ENCODE results near the gene SNX32. TPM values are rescaled to one million over a fixed set of nuclear protein-coding genes. Genes with fewer than 3 reads are reported as not detected.

SNX32 gene
- polyA plus RNA-seq, 10 donors, result 0.64 to 2.3 (median 1.6) TPM

DNA sequence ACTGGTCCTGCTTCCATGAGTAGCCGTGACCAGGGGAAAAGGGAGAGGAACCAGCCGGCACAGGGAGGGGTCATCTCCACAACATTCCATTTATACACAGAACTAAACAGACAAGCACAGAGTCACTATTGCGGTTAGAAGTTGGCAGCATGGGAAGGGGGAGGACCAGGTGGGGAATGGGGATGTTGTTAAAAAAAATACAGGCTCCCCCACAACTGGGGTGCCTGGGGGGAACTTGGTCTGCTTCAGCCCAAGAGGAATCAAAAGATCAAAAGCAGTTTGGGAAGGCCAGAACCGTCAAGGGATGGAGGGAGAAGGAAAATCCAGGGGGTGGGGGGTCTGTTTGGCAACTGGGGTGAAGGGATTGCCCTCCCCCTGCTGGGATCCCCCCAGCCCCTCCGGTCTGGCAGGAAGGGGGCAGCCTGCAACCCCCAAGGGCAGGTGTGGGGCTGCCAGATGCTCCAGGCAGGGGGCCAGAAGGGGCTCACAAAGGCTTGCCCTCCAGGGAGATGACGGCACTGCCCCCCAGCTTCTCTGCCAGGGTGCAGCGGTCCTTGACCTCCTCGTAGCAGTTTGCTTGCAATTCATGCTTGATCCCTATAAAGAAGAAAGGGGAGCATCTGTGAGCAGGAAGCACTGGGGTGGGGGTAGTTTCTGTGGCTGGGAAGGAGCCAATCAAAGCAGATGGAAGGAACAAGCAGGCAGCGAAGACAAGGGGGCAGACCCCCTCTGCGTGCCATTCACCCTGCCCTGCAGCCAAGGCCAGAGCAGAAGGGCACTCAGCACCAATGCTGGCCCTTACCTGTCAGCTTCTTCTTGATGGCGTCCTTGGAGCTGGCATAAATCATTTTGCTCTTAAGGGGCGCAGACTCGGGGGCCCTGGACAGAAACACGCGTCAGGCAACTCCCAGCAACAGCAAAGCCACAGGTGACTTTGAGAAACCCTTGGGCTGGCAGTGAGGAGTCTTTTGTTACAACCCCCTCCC lies 21.4 kb downstream of the SNX32 start:
- DNase-seq, result peak in 1 of 3 donors; percentile 2

DNA sequence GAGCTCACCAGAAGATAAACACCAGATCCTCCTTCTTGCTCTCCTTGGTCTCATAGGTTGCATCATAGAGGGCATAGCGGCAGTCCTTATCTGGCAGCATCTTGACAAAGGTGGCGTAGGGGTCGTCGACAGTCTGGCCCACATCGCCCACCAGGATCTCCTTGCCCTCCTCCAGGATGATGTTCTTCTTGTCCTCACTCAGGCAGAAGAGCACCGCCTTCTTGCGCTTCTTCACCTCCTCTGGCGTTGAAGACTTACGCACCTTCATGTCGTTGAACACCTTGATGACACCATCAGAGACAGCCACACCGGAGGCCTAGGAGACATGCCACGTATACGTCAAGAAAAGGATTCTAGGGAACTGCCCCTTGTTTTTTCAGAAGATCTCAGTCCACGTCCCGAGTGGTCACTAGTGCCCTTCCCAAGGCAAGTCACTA lies 22.2 kb downstream of the SNX32 start:
- DNase-seq, result no peak

DNA sequence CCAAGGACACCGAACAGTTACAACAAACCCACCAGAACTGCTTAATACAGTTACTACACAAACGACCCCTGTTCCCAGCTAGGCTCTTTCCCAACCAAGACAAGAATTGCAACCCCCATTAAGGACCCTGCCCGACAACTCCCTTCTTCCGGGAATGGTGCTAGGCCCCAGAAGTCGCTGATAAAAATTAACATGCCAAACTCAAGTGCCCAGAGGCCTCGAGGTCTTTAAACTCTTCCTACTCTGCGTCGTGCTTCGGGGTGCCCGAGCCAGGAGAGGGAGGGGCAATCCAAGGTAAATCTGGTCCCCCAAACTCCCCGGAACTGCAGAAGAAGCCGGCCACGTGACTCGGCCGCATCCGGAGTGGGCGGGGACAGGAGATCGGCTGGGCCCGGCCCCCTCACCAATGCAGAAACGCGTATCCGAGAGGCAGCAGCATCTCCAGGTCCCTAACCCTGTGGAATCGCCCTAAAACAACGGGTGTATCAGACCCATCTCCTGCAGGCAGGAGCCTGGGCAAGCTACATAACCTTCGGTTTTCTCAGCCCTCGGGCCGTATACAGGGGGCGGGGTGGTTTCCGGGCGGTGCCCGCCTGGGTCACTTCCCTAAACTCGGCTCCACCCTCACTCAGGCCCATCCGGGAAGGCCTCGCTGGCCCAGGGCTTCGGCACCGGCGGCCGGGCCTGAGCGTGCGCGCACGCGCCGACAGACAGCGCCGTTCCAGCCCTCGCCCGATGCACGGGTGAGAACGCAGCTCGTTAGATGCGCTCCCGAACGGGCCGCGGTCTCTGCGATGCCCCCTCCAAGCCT lies 23.1 kb downstream of the SNX32 start:
- peak in 2 of 3 donors; percentile 84 to 95 for DNase-seq

DNA sequence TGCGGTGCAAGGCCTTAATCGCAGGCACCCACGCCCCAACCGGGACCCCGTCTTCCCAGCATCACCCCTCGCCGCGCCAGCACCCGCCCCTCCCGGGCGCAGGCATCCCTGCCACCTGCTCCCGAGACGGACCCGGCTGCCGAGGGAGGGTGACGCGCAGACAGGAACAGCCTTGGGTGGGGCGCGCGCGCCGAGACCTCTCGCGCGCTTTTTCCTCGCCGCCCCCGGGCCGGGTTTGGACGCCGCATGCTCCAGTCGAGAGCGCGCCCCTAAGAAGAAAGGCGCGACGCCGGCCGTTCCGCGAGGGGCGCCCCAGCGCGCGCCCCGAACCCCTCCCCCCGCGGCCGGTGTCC lies 23.7 kb downstream of the SNX32 start:
- peak in 1 of 3 donors; percentile 56 for DNase-seq

DNA sequence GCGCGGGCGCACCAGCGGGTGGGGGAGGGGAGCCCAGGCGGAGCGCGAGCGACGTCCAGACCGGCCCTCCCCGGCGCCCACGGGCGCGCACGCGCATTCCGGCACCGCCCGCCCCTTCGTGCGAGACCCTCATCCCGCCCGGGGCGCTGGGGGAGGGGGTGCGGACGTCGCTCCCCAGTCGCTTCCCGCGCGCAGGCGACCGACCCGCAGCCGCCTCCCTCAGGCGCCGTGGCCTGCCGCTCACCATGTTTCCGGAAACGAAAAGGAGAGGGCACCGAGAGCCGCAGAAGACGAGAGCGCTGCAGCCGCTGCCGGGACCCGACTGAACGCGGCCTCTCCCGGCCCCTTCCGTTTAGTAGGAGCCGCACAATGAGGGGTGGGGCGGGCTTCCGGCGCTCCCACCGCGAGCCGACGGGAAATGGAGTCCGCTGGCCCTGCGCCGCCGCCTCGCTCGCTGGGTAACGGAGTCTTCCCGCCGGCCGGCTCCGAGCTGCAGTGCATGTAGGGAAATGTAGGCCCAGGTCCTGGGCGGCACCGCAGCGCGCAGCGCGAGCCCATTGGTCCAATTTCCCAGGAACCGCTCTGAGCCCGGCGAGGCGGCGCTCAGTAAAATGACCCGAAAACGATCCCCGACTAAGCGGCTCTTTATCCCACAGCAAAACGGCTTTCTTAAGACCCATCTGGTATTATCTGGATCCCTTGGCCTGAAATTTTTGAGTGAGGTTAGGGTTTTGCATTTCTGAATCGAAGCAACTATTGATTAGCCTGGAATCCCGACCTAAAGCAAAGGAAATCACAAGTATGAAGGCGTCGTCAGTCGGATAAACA lies 24.3 kb downstream of the SNX32 start, which contains the start of gene CFL1:
CFL1 (minus strand) TSS at position 328 of the 828 bp plus-strand sequence; CDS start at position 247, 81 bp downstream.
- peak; percentile 99 for DNase-seq

DNA sequence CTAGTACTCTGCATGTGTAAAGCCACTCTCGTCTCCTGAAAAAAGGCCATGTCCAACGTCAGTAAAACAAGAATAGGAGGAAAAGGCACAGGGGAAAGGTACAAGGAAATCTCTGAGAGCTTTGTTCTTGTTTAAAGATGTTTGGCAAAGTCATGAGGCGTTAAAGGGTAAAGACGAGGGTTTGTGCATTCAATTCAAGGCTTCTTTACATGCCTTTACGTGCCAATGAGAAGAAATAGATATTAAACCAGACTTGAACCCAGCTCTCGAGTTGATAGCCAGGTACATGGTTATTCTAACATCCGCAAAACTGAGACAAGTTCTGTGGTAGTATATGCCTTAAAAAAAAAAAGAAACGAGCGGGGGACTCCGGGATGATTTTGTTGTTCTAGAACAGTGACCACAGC lies 24.9 kb downstream of the SNX32 start:
- no peak for DNase-seq

DNA sequence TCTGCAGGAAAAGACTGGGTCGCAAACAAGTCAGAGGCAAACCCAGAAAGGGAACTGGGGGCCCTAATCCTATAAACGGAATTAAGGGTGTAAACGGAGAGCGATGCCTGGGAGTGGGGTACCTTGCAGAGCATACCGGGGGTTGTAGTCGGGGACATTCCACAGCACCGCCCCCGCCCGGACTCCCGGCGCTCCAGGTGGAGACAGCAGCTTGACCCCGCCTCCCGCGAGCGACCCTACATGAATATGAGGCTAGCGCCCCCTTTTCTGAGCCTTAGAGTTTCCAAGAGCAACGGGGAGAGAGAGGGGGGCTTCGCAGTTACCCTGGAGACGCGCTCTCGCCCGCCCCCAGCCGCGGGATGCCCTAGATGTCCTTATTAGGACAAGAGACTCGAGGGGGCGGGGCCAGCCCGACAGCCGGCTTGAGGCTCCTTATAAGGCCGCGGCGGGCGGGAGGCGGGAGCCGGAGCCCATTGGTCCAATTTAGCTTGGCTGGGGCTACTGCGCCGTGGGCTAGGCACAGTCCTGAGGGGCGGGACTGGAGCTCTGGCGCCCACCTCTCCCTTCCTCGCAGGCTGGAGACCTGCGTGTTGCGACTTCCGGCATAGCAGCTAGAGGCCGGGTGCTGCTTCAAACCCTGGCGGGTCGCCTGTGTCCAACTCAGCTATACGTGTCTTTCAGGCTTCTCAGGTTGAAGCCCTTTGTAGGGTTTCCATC lies 25.5 kb downstream of the SNX32 start:
- DNase-seq, result peak; percentile 96 to 99 (median 99)

DNA sequence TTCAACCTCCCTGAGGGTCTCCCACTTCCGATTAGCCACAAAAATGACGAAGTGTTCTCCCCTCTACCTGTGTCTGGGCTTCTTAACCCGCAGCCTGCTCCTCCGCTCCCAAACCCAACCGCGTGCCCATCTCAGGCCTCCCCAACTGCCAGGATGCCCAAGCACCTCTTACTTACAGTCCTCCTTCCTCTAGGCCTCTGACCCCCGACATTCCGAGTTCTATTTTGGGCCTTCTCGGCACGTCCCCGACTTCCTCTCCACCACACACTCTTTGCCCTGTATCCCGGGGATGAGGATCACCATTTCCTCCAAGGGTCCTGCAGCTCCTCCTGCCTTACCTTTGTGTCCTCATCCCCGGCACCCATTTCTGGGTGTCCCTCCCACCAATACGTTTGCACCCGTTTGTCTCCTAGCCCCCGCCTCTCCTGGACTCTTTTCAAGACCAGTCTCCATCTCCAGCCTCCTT lies 26.1 kb downstream of the SNX32 start:
- DNase-seq, result no peak

DNA sequence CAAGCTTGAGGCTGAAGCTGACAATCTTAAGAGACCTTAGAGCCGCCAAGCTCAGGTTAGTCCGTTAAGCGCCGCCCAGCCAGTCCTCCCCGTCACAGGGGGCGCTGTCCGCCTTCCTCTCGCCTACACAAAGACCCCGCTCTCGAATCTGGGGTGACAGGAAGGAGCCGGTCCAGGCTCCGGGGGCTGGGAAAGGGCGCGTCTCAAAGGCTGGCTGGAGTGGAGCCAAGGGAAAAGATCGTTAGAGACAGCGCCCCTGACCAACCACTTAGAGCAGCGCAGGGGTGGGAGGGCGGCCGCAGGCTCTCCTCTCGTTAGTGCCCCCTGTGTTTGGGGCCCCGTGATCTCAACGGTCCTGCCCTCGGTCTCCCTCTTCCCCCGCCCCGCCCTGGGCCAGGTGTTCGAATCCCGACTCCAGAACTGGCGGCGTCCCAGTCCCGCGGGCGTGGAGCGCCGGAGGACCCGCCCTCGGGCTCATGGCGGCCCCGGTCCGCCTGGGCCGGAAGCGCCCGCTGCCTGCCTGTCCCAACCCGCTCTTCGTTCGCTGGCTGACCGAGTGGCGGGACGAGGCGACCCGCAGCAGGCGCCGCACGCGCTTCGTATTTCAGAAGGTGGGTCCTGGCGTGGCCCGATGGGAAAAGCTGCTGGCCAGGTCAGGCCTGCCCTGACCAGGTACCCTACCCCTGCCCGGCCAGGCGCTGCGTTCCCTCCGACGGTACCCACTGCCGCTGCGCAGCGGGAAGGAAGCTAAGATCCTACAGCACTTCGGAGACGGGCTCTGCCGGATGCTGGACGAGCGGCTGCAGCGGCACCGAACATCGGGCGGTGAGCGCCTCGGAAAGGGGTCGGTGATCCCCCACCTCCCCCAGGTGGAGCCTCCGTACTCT lies 26.8 kb downstream of the SNX32 start, which contains the start of gene MUS81:
MUS81 (plus strand) TSS at position 156 of the 887 bp plus-strand sequence; CDS start at position 477, 321 bp downstream.
- DNase-seq, result peak; percentile 95 to 99 (median 98)

DNA sequence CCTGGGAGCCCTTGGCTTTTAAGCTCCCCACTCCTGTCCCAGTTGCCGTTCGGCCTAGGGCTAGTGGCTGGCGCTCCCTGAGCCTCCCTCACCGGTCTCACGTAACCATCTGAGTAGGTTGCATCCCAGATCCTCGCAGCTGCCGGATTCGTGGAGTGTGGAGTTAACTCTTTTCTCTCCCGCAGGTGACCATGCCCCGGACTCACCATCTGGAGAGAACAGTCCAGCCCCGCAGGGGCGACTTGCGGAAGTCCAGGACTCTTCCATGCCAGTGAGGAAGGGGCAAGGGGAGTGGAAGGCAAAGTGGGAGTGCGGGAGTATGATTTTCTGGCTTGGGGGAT lies 27.4 kb downstream of the SNX32 start:
- no peak for DNase-seq

DNA sequence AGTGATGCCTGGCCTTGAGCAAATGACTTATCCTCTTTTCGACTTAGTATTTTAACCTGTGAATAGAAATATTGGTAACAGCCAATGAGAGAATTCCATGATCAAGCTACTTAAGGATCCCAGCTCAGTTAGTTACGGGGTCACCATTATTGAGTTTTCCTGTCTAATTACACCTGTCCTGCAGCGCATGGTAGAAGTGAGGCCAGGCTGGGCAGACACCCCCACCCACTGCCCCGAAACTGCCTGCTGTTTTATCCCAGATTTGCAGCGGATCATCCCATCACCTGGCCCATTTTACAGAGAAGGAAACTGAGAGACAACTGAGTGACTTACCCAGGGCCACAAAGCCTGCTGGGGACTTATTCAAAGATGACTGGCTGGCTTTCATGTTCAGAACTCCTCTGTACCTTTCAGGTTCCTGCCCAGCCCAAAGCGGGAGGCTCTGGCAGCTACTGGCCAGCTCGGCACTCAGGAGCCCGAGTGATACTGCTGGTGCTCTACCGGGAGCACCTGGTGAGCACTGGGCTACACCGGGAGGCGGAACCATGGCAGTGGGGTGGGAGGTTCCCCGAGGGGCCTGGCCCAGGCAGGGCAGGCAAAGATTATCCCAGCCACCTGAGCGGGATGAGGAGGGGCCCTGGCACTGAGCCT lies 27.9 kb downstream of the SNX32 start:
- DNase-seq, result peak in 1 of 3 donors; percentile 16

DNA sequence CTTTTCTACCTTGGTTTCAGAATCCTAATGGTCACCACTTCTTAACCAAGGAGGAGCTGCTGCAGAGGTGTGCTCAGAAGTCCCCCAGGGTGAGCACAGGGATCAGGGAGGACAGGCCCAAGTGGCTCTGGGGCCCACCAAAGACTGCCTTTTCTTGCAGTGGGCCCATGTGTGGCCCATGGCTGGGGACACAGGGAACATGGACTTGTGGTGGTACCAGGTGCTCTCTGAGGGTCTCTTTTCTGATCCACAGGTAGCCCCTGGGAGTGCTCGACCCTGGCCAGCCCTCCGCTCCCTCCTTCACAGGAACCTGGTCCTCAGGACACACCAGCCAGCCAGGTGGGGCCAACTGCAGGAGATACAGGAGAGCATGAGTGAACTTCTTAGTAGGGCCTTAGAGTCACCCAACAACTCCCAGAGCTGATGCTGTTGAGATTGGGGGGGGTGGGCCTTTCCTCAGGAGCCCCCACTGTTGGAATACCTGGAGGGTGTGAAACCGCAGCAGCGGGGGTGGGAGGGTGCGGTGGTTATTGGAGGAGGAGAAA lies 28.5 kb downstream of the SNX32 start:
- DNase-seq, result no peak

DNA sequence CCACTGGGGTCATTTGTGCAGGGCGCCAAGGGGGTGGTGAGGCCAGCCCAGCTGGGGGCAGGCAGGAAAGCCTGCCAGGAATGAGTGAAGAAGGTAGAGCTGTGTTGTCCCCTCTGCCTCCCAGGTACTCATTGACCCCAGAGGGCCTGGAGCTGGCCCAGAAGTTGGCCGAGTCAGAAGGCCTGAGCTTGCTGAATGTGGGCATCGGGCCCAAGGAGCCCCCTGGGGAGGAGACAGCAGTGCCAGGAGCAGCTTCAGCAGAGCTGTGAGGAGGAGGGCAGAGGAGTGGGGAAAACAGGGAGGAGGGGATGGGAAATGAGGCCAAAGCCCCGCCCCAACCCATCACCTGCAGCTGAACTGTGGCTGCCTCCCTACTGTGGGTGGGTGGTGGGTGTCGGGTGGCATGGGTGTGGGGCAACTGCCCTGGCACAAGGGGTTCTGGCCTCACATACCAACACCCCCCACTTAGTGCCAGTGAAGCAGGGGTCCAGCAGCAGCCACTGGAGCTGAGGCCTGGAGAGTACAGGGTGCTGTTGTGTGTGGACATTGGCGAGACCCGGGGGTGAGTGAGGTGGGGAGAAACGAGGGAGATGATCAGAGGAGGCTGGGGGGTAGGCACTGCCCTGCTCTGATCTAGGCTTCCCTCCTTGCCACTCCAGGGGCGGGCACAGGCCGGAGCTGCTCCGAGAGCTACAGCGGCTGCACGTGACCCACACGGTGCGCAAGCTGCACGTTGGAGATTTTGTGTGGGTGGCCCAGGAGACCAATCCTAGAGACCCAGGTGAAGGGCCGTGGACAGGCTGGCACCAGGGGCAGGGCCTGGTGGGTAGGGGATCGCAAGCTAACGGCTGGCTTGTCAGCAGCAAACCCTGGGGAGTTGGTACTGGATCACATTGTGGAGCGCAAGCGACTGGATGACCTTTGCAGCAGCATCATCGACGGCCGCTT lies 29.5 kb downstream of the SNX32 start:
- peak in 1 of 3 donors; percentile 29 for DNase-seq

DNA sequence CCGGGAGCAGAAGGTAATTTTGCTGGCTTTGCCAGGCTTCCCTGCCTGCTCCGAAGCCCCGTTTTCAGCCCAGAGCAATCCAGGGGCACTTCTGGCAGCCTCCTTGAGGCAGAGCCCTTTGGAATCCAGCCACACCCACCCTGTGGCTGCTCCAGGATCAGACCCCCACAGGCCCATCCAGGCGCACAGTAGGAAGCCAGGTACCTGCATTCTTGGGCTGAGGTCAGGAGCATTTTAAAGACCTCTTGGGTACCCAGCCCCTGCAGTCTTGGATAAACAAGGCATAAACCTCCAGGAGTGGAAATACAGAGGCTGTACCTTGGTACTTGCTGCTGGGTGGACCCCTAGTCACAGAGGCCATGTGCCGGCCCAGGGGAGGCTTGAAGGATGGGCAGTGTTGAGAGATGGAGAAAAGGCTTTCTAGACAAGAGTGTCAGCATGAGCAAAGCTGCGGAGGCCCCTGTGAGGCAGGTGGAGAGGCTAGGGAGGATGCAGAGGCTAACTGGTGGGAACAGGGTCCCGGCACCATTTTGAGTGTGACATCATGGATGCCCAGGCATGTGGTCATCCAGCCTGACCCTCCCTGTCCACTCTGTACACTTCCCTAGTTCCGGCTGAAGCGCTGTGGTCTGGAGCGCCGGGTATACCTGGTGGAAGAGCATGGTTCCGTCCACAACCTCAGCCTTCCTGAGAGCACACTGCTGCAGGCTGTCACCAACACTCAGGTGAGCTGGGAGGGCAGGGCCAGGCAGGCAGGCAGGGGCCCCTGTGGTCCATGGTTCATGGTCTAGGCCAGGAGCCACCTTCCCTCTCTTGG lies 30.3 kb downstream of the SNX32 start:
- DNase-seq, result peak in 1 of 3 donors; percentile 4

DNA sequence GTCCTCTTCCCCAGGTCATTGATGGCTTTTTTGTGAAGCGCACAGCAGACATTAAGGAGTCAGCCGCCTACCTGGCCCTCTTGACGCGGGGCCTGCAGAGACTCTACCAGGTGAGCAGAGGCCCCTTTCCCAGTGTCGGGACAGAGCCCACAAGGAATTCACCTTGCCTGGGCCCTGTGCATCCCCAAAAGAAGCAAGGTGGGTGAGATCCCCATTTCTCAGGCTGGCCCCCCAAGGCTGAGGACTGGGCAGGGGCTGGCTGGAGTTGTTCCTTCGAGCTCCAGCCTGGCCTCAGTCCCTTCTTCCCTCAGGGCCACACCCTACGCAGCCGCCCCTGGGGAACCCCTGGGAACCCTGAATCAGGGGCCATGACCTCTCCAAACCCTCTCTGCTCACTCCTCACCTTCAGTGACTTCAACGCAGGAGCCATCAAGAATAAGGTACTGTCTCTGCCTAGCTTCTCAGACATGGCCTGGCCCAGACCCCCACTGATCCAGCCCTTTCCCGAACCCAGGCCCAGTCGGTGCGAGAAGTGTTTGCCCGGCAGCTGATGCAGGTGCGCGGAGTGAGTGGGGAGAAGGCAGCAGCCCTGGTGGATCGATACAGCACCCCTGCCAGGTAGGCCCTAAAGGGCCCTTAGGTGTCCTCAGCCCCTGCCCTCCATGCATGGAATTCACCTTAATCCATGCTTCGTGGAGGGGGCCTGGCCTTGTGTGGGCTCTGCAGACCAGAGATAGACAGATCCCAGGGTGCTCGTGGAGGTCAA lies 31.1 kb downstream of the SNX32 start:
- no peak for DNase-seq
